WTC11 (cell line): ENCODE data around the gene TIMM50. TPM values are rescaled to one million over a fixed set of nuclear protein-coding genes. Genes with fewer than 3 reads are reported as not detected.

Source experiments
- ATAC-seq: fragments of 200-7000 bp; cut with Tn5 transposase; 2 replicates; pipeline ENCODE4 v1.10.0; 2021; ENCODE audit warnings: mild to moderate bottlenecking, moderate library complexity
- CTCF ChIA-PET: fragments of 300-600 bp; sonication (Branson Sonifier 250); formaldehyde crosslinking; loops from one replicate; lab custom pipeline; 2021; ENCODE audit warnings: antibody characterized with exemption; lab: Charles Lee
- POLR2A ChIA-PET: fragments of 350-600 bp; sonication (Branson Sonifier 250); formaldehyde crosslinking; loops from one replicate; lab custom pipeline; 2021; ENCODE audit warnings: antibody characterized with exemption; lab: Charles Lee
- DNase-seq: peaks from one replicate; pipeline ENCODE4 v3.0.0; 2021; ENCODE audit warnings: low spot score
- H3K27ac Mint-ChIP-seq: 2 replicates; pipeline ENCODE4 v1.8.0; 2021; ENCODE audit warnings: mixed read lengths
- H3K27me3 Mint-ChIP-seq: 2 replicates; pipeline ENCODE4 v1.8.0; 2021; ENCODE audit warnings: low read depth, mild to moderate bottlenecking, moderate library complexity, mixed read lengths
- H3K36me3 Mint-ChIP-seq: 2 replicates; pipeline ENCODE4 v1.8.0; 2021; ENCODE audit warnings: mixed read lengths
- H3K4me1 Mint-ChIP-seq: 2 replicates; pipeline ENCODE4 v1.8.0; 2022; ENCODE audit warnings: mixed read lengths
- H3K4me3 Mint-ChIP-seq: 2 replicates; pipeline ENCODE4 v1.8.0; 2021; ENCODE audit warnings: mild to moderate bottlenecking, moderate library complexity, mixed read lengths
- H3K9me3 Mint-ChIP-seq: 2 replicates; pipeline ENCODE4 v1.8.0; 2021; ENCODE audit warnings: mixed read lengths
- CREB1 ChIP-seq: sonication (generic); formaldehyde crosslinking; IDR thresholded peaks from 2 replicates; pipeline ENCODE4 v1.8.0; 2023; ENCODE audit warnings: mild to moderate bottlenecking, missing genetic modification reagents
- ETV6 ChIP-seq: sonication (generic); formaldehyde crosslinking; IDR thresholded peaks from 2 replicates; pipeline ENCODE4 v1.8.1; 2022; ENCODE audit warnings: mild to moderate bottlenecking, missing genetic modification reagents
- GTF2I ChIP-seq: fragments of 250-450 bp; sonication (Bioruptor Pico); conservative IDR thresholded peaks from 2 replicates; pipeline ENCODE4 v1.4.0; 2021; ENCODE audit warnings: mild to moderate bottlenecking
- JUN ChIP-seq: sonication (generic); formaldehyde crosslinking; IDR thresholded peaks from 2 replicates; pipeline ENCODE4 v1.8.0; 2023; ENCODE audit warnings: mild to moderate bottlenecking, missing genetic modification reagents
- NR3C1 ChIP-seq: sonication (generic); formaldehyde crosslinking; conservative IDR thresholded peaks from 2 replicates; pipeline ENCODE4 v1.8.1; 2023; ENCODE audit warnings: low read depth, mild to moderate bottlenecking, missing genetic modification reagents
- SP1 ChIP-seq: sonication (generic); formaldehyde crosslinking; conservative IDR thresholded peaks from 2 replicates; pipeline ENCODE4 v1.8.1; 2022; ENCODE audit warnings: missing genetic modification reagents
- ZBTB21 ChIP-seq: sonication (generic); formaldehyde crosslinking; IDR thresholded peaks from 2 replicates; pipeline ENCODE4 v1.8.1; 2023; ENCODE audit warnings: mild to moderate bottlenecking, missing genetic modification reagents, borderline replicate concordance
- ZNF121 ChIP-seq: sonication (generic); formaldehyde crosslinking; IDR thresholded peaks from 2 replicates; pipeline ENCODE4 v1.8.0; 2023; ENCODE audit warnings: missing genetic modification reagents
- ZNF416 ChIP-seq: fragments of 250-450 bp; sonication (Bioruptor Pico); IDR thresholded peaks from 2 replicates; pipeline ENCODE4 v1.9.0; 2021; ENCODE audit warnings: mild to moderate bottlenecking, inconsistent platforms
- ZNF532 ChIP-seq: fragments of 250-450 bp; sonication (Bioruptor Pico); IDR thresholded peaks from 2 replicates; pipeline ENCODE4 v1.9.0; 2021; ENCODE audit warnings: mild to moderate bottlenecking, borderline replicate concordance
- total RNA-seq: library from RNA; stranded (reverse); gene quantifications from 3 replicates; pipeline ENCODE4 v1.2.3, GENCODE V29; 2021
- TF ChIP-seq, protein P1 (sequence below): sonication (generic); formaldehyde crosslinking; IDR thresholded peaks from 2 replicates; pipeline ENCODE4 v1.8.1; 2023; ENCODE audit warnings: mild to moderate bottlenecking, missing genetic modification reagents, borderline replicate concordance
- TF ChIP-seq, protein P2 (sequence below): sonication (generic); formaldehyde crosslinking; IDR thresholded peaks from 2 replicates; pipeline ENCODE4 v1.8.0; 2022; ENCODE audit warnings: mild to moderate bottlenecking, missing genetic modification reagents
- TF ChIP-seq, protein P3 (sequence below): sonication (generic); formaldehyde crosslinking; IDR thresholded peaks from 2 replicates; pipeline ENCODE4 v1.8.1; 2023; ENCODE audit warnings: mild to moderate bottlenecking, missing genetic modification reagents, moderate library complexity
- TF ChIP-seq, protein P4 (sequence below): fragments of 200-600 bp; IDR thresholded peaks from 2 replicates; pipeline ENCODE4 v1.8.0; 2022; ENCODE audit warnings: antibody characterized with exemption
- TF ChIP-seq, protein P5 (sequence below): sonication (generic); formaldehyde crosslinking; conservative IDR thresholded peaks from 2 replicates; pipeline ENCODE4 v1.8.1; 2022; ENCODE audit warnings: mild to moderate bottlenecking, missing genetic modification reagents
- TF ChIP-seq, protein P6 (sequence below): sonication (generic); formaldehyde crosslinking; IDR thresholded peaks from 2 replicates; pipeline ENCODE4 v1.8.0; 2023; ENCODE audit warnings: missing genetic modification reagents, mild to moderate bottlenecking, borderline replicate concordance

Gene TIMM50
- total RNA-seq, 1 experiment from 2014 or later: 154 TPM

DNA sequence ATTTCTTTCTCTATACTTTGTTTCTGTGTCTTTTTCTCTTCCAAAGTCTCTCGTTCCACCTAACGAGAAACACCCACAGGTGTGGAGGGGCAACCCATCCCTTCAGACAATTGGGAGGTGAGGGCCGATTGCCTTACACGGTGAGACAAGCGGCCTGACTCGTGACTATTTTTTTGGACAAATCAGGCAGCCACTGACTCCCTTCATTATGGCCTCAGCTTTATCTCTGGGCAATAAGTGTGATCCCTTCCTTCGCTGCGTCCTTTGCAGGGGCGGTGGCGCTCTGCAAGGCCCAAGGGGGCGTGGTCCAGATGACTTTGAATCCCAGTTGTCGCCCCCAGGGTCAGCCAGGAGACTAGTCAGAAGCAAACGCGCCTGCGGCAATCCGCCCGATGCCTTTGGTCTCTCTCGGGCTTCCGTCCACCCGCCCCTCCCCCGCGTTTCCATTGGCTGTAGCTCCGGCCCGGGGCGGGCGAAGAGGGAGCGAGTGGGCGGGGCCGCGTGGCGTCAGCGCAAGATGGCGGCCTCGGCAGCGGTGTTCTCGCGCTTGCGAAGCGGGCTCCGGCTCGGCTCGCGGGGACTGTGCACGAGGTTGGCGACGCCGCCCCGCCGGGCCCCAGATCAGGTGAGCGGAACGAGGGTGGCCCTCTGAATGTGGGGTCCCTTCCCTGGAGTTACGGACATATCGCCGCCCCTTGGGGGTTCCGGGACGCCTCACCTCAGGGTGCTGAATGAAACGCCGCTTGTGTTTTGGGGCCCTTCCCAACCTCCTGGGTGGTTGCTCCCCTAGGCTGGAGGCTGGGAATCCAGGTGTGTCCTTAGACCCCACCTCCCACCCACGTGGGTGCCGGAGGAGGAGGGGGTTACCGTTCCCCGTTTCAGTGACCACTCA, at the start of gene TIMM50 (continued):
- TF ChIP-seq, protein P1, sequence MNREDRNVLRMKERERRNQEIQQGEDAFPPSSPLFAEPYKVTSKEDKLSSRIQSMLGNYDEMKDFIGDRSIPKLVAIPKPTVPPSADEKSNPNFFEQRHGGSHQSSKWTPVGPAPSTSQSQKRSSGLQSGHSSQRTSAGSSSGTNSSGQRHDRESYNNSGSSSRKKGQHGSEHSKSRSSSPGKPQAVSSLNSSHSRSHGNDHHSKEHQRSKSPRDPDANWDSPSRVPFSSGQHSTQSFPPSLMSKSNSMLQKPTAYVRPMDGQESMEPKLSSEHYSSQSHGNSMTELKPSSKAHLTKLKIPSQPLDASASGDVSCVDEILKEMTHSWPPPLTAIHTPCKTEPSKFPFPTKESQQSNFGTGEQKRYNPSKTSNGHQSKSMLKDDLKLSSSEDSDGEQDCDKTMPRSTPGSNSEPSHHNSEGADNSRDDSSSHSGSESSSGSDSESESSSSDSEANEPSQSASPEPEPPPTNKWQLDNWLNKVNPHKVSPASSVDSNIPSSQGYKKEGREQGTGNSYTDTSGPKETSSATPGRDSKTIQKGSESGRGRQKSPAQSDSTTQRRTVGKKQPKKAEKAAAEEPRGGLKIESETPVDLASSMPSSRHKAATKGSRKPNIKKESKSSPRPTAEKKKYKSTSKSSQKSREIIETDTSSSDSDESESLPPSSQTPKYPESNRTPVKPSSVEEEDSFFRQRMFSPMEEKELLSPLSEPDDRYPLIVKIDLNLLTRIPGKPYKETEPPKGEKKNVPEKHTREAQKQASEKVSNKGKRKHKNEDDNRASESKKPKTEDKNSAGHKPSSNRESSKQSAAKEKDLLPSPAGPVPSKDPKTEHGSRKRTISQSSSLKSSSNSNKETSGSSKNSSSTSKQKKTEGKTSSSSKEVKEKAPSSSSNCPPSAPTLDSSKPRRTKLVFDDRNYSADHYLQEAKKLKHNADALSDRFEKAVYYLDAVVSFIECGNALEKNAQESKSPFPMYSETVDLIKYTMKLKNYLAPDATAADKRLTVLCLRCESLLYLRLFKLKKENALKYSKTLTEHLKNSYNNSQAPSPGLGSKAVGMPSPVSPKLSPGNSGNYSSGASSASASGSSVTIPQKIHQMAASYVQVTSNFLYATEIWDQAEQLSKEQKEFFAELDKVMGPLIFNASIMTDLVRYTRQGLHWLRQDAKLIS (CRISPR knock-in tag): no peak; the same call in 1 of the 2 replicates
- TF ChIP-seq ZNF416 (CRISPR knock-in tag) (0 out of 2 replicates have a peak, but pooled peaks have one; percentile 52), ZNF532 (CRISPR knock-in tag) (no peak), ZBTB21 (CRISPR knock-in tag) (no peak), SP1 (CRISPR knock-in tag) (peak; percentile 100), ZNF121 (CRISPR knock-in tag) (peak; percentile 53; the same call in 1 of the 2 replicates)

DNA sequence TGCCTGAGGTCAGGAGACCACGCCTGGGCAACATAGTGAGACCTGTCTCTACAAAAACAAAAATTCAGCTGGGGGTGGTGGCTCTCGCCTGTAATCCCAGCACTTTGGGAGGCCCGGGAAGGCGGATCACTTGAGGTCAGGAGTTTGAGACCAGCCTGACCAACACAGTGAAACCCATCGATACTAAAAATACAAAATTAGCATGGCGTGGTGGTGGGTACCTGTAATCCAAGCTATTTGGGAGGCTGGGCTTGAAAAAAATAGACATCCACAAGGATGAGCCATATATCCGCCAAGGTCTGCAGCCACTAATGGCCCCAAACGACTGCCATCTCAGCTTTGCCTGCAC, 48.0 kb upstream of the TIMM50 start:
- H3K4me3 Mint-ChIP-seq: no peak overlapping the region
- H3K27ac Mint-ChIP-seq: no peak overlapping the region; the same call in 1 of the 2 replicates
- TF ChIP-seq, protein P2, sequence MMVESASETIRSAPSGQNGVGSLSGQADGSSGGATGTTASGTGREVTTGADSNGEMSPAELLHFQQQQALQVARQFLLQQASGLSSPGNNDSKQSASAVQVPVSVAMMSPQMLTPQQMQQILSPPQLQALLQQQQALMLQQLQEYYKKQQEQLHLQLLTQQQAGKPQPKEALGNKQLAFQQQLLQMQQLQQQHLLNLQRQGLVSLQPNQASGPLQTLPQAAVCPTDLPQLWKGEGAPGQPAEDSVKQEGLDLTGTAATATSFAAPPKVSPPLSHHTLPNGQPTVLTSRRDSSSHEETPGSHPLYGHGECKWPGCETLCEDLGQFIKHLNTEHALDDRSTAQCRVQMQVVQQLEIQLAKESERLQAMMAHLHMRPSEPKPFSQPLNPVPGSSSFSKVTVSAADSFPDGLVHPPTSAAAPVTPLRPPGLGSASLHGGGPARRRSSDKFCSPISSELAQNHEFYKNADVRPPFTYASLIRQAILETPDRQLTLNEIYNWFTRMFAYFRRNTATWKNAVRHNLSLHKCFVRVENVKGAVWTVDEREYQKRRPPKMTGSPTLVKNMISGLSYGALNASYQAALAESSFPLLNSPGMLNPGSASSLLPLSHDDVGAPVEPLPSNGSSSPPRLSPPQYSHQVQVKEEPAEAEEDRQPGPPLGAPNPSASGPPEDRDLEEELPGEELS (CRISPR knock-in tag): no peak
- TF ChIP-seq GTF2I (CRISPR knock-in tag): no peak
- 0 out of 2 replicates have a peak, but pooled peaks have one; percentile 17 for TF ChIP-seq ZNF416 (CRISPR knock-in tag)
- TF ChIP-seq, protein P3, sequence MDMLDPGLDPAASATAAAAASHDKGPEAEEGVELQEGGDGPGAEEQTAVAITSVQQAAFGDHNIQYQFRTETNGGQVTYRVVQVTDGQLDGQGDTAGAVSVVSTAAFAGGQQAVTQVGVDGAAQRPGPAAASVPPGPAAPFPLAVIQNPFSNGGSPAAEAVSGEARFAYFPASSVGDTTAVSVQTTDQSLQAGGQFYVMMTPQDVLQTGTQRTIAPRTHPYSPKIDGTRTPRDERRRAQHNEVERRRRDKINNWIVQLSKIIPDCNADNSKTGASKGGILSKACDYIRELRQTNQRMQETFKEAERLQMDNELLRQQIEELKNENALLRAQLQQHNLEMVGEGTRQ (CRISPR knock-in tag): no peak
- TF ChIP-seq CREB1 (CRISPR knock-in tag): no peak
- TF ChIP-seq NR3C1 (CRISPR knock-in tag): no peak
- TF ChIP-seq, protein P4, sequence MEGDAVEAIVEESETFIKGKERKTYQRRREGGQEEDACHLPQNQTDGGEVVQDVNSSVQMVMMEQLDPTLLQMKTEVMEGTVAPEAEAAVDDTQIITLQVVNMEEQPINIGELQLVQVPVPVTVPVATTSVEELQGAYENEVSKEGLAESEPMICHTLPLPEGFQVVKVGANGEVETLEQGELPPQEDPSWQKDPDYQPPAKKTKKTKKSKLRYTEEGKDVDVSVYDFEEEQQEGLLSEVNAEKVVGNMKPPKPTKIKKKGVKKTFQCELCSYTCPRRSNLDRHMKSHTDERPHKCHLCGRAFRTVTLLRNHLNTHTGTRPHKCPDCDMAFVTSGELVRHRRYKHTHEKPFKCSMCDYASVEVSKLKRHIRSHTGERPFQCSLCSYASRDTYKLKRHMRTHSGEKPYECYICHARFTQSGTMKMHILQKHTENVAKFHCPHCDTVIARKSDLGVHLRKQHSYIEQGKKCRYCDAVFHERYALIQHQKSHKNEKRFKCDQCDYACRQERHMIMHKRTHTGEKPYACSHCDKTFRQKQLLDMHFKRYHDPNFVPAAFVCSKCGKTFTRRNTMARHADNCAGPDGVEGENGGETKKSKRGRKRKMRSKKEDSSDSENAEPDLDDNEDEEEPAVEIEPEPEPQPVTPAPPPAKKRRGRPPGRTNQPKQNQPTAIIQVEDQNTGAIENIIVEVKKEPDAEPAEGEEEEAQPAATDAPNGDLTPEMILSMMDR: no peak
- TF ChIP-seq, protein P5, sequence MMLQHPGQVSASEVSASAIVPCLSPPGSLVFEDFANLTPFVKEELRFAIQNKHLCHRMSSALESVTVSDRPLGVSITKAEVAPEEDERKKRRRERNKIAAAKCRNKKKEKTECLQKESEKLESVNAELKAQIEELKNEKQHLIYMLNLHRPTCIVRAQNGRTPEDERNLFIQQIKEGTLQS (CRISPR knock-in tag): no peak
- TF ChIP-seq ETV6 (CRISPR knock-in tag): no peak
- TF ChIP-seq, protein P6, sequence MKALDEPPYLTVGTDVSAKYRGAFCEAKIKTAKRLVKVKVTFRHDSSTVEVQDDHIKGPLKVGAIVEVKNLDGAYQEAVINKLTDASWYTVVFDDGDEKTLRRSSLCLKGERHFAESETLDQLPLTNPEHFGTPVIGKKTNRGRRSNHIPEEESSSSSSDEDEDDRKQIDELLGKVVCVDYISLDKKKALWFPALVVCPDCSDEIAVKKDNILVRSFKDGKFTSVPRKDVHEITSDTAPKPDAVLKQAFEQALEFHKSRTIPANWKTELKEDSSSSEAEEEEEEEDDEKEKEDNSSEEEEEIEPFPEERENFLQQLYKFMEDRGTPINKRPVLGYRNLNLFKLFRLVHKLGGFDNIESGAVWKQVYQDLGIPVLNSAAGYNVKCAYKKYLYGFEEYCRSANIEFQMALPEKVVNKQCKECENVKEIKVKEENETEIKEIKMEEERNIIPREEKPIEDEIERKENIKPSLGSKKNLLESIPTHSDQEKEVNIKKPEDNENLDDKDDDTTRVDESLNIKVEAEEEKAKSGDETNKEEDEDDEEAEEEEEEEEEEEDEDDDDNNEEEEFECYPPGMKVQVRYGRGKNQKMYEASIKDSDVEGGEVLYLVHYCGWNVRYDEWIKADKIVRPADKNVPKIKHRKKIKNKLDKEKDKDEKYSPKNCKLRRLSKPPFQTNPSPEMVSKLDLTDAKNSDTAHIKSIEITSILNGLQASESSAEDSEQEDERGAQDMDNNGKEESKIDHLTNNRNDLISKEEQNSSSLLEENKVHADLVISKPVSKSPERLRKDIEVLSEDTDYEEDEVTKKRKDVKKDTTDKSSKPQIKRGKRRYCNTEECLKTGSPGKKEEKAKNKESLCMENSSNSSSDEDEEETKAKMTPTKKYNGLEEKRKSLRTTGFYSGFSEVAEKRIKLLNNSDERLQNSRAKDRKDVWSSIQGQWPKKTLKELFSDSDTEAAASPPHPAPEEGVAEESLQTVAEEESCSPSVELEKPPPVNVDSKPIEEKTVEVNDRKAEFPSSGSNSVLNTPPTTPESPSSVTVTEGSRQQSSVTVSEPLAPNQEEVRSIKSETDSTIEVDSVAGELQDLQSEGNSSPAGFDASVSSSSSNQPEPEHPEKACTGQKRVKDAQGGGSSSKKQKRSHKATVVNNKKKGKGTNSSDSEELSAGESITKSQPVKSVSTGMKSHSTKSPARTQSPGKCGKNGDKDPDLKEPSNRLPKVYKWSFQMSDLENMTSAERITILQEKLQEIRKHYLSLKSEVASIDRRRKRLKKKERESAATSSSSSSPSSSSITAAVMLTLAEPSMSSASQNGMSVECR (CRISPR knock-in tag): no peak
- no peak for TF ChIP-seq JUN

More for the DNA sequence above, 48.0 kb upstream of the TIMM50 start:
- CTCF ChIA-PET: no interaction called here
- no peaks in the 10 kb centered on the region for H3K27me3 Mint-ChIP-seq
- peaks cover 34% of the 10 kb centered on the region for H3K36me3 Mint-ChIP-seq
- H3K9me3 Mint-ChIP-seq: no peaks in the 10 kb centered on the region
- peaks cover 57% of the 10 kb centered on the region for H3K4me1 Mint-ChIP-seq
- no peak for DNase-seq
- POLR2A ChIA-PET: interaction anchor here (1.0 to 1.3 kb wide), 2 partner anchors 30 to 31 kb away, joined by 3 read pairs; no protein-coding TSS in a partner anchor
- no peak for ATAC-seq
